DND-41 (cell line): ENCODE data around the gene RARB.

ENCODE experiments used
- ATAC-seq: fragments of 200-7000 bp; cut with Tn5 transposase; 3 replicates; pipeline ENCODE4 v1.9.1; 2021; ENCODE audit warnings: low read depth; ENCODE audit not compliant: insufficient read depth
- DNase-seq: peaks from one replicate; pipeline ENCODE4 v3.0.0-alpha.2; 2020
- H2AFZ ChIP-seq: 2 replicates; pipeline ENCODE4 v1.6.0; 2012; ENCODE audit warnings: low read depth, low read length
- H3K27ac ChIP-seq: 2 replicates; pipeline ENCODE4 v1.5.1; 2012; ENCODE audit warnings: low read length, inconsistent platforms
- H3K27me3 ChIP-seq: fragments of 200-600 bp; sonication (generic); 2 replicates; pipeline ENCODE4 v1.6.0; 2012; ENCODE audit warnings: low read length, mild to moderate bottlenecking, inconsistent platforms; ENCODE audit not compliant: insufficient read depth, poor library complexity
- H3K36me3 ChIP-seq: 2 replicates; pipeline ENCODE4 v1.5.1; 2012; ENCODE audit warnings: low read length, inconsistent platforms; ENCODE audit not compliant: insufficient read depth
- H3K4me1 ChIP-seq: 2 replicates; pipeline ENCODE4 v1.5.1; 2012; ENCODE audit warnings: mild to moderate bottlenecking, low read length; ENCODE audit not compliant: insufficient read depth
- H3K4me2 ChIP-seq: 2 replicates; pipeline ENCODE4 v1.6.0; 2012; ENCODE audit warnings: mild to moderate bottlenecking, moderate library complexity, low read length, inconsistent platforms; ENCODE audit not compliant: insufficient read depth
- H3K4me3 ChIP-seq, 2 experiments: fragments of 200-600 bp in 1 of 2; shearing (Covaris generic) in 1 of 2; 2 replicates each; pipeline ENCODE4 v1.5.1; 2012 to 2016; ENCODE audit warnings: inconsistent platforms in 2 of 2, low read length in 2 of 2, mild to moderate bottlenecking in 2 of 2, low read depth in 1 of 2, moderate library complexity in 1 of 2
- H3K79me2 ChIP-seq: 2 replicates; pipeline ENCODE4 v1.6.0; 2012; ENCODE audit warnings: low read length, inconsistent platforms; ENCODE audit not compliant: insufficient read depth
- H3K9ac ChIP-seq: 2 replicates; pipeline ENCODE4 v1.6.0; 2012; ENCODE audit warnings: low read depth, mild to moderate bottlenecking, inconsistent platforms, low read length, moderate library complexity
- H3K9me3 ChIP-seq: 2 replicates; pipeline ENCODE4 v1.5.1; 2012; ENCODE audit warnings: low read length, moderate library complexity, mild to moderate bottlenecking, inconsistent platforms; ENCODE audit not compliant: insufficient read depth, severe bottlenecking
- H4K20me1 ChIP-seq: 2 replicates; pipeline ENCODE4 v1.6.0; 2012; ENCODE audit warnings: low read length; ENCODE audit not compliant: insufficient read depth
- EZH2 ChIP-seq: IDR thresholded peaks from 3 replicates; pipeline ENCODE4 v1.6.1; 2012; ENCODE audit warnings: borderline replicate concordance, low read depth, mild to moderate bottlenecking, moderate library complexity, low read length, inconsistent platforms; ENCODE audit not compliant: severe bottlenecking
- TF ChIP-seq, protein P1 (sequence below): IDR thresholded peaks from 2 replicates; pipeline ENCODE4 v1.5.1; 2012; ENCODE audit warnings: borderline replicate concordance, low read length, moderate library complexity, mild to moderate bottlenecking; ENCODE audit not compliant: poor library complexity, severe bottlenecking; ENCODE audit errors: extremely low read depth

Gene RARB

DNA sequence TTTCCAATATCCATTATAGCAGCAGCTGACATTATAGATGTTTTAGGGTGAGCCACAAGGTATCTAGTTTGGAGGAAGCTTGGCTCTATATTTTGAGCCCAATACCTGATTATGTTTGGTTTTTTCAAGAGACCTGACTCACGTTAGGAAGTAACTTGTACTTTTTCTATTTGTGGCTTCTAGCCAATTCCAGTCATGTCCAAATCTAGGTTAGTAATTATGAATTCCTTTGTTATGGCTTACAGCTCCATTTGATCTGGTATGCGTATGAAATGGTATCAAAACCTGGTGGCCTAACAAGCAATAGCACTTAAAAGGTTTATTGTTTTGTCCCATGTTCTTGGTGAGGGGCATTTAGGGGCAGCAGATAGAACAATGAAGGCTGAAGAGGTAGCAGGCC, 120.8 kb downstream of the RARB start:
- Histone ChIP-seq H4K20me1 (no peaks in the 10 kb centered on the region), H3K4me2 (no peak overlapping the region), H3K36me3 (no peaks in the 10 kb centered on the region), H3K4me1 (no peaks in the 10 kb centered on the region), H3K27me3 (no peaks in the 10 kb centered on the region), H3K4me3 (no peak overlapping the region), H3K9me3 (no peaks in the 10 kb centered on the region), H3K9ac (no peak overlapping the region), H3K79me2 (no peaks in the 10 kb centered on the region), H2AFZ (no peak overlapping the region), H3K27ac (no peak overlapping the region)
- DNase-seq (no peak), ATAC-seq (no peak)
- TF ChIP-seq, protein P1, sequence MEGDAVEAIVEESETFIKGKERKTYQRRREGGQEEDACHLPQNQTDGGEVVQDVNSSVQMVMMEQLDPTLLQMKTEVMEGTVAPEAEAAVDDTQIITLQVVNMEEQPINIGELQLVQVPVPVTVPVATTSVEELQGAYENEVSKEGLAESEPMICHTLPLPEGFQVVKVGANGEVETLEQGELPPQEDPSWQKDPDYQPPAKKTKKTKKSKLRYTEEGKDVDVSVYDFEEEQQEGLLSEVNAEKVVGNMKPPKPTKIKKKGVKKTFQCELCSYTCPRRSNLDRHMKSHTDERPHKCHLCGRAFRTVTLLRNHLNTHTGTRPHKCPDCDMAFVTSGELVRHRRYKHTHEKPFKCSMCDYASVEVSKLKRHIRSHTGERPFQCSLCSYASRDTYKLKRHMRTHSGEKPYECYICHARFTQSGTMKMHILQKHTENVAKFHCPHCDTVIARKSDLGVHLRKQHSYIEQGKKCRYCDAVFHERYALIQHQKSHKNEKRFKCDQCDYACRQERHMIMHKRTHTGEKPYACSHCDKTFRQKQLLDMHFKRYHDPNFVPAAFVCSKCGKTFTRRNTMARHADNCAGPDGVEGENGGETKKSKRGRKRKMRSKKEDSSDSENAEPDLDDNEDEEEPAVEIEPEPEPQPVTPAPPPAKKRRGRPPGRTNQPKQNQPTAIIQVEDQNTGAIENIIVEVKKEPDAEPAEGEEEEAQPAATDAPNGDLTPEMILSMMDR = no peak
- no peak for TF ChIP-seq EZH2

DNA sequence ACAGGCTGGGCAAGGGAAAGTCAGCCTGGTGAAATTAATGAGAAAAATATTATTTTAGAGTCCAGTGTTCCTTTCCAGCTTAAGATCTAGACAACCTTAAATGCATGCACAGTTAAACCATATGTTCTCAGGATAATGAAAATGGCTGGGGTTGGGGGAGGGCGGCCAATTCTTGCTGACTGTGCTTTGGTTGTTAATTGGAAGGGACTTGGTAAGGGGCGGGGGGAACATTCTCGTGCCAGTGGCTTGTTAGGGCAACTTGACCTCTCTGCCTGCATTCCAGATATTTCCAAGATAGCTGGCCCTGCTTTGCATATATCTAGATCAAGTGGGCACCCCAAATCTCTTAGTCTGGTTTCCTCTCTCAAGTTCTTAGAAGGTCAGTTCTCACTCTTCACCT, 124.2 kb downstream of the RARB start:
- DNase-seq (no peak), ATAC-seq (no peak)
- Histone ChIP-seq H4K20me1 (no peaks in the 10 kb centered on the region), H2AFZ (no peak overlapping the region), H3K4me3 (no peak overlapping the region), H3K9me3 (no peaks in the 10 kb centered on the region), H3K27ac (no peak overlapping the region), H3K36me3 (no peaks in the 10 kb centered on the region), H3K4me1 (no peaks in the 10 kb centered on the region), H3K4me2 (no peak overlapping the region), H3K79me2 (no peaks in the 10 kb centered on the region), H3K9ac (no peak overlapping the region), H3K27me3 (no peaks in the 10 kb centered on the region)
- TF ChIP-seq EZH2 = no peak
- TF ChIP-seq, protein P1 = no peak

DNA sequence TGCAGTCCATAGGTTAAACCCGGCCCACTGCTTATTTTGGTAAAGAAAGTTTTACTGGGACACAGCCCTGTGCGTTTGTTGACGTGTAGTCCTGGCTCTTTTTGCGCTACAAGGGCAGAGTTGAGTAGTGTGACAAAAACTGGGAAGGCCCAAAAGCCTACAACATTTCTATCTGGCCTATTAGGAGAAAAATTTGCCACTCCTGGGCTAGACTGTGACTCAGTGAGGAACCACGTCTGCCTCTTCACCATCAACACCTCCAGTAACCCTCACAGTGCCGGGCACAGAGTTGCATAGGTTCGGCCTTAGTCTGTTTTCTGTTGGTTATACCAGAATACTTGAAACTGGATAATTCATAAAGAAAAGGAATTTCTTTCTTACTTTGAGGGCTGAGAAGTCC, 126.3 kb downstream of the RARB start:
- TF ChIP-seq, protein P1 = no peak
- TF ChIP-seq EZH2 = no peak
- Histone ChIP-seq H4K20me1 (no peaks in the 10 kb centered on the region), H3K4me3 (no peak overlapping the region), H3K4me1 (no peaks in the 10 kb centered on the region), H3K36me3 (no peaks in the 10 kb centered on the region), H3K9me3 (no peaks in the 10 kb centered on the region), H3K4me2 (no peak overlapping the region), H3K27ac (no peak overlapping the region), H2AFZ (no peak overlapping the region), H3K9ac (no peak overlapping the region), H3K27me3 (no peaks in the 10 kb centered on the region), H3K79me2 (no peaks in the 10 kb centered on the region)
- no peak for ATAC-seq
- no peak for DNase-seq

DNA sequence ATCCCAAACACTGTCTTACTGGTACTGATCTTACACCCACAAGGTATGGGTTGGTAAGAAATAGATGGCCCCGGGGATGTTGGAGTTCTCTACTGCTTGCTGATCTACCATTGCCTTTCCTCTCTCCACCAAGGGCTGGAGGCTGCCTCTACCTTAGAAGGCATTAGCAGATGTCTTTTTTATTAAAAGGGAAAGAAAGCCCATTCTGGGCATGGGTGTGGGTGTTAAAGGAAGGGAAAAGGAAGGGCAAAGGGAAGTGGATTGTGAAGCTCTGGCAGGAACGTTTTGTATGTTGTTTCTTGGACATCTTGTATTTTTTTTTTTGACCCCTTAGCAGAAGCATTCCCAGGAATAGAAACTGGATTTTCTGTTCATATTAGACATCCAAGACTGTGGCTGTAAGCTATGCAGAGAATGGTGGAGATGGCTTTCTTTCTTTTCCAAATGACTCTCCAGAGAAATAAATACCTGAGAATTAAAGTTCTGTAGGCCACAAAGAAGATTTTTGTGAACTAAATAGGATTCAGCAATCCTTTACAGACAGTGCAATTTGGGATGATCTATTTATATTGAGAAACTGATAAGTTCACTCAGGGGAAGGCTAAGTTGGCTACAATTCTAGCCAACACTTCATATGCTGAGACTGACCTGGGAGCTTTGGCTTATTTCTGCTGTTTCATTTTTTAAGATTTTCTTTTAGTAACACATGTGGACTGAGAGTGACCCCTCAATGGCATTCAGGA, 127.8 kb downstream of the RARB start:
- no peaks in the 10 kb centered on the region for H3K4me1 ChIP-seq
- no peak overlapping the region for H3K9ac ChIP-seq
- no peak overlapping the region for H3K27ac ChIP-seq
- H3K4me3 ChIP-seq = no peak overlapping the region
- no peaks in the 10 kb centered on the region for H4K20me1 ChIP-seq
- no peak for ATAC-seq
- no peak overlapping the region for H2AFZ ChIP-seq
- no peak for DNase-seq
- no peaks in the 10 kb centered on the region for H3K36me3 ChIP-seq
- no peaks in the 10 kb centered on the region for H3K79me2 ChIP-seq
- H3K9me3 ChIP-seq = no peaks in the 10 kb centered on the region
- H3K27me3 ChIP-seq = no peaks in the 10 kb centered on the region
- TF ChIP-seq, protein P1 = no peak
- TF ChIP-seq EZH2 = no peak
- no peak overlapping the region for H3K4me2 ChIP-seq
